GM23338 (cell line): ENCODE data around the gene ZNF784. TPM values are rescaled to one million over a fixed set of nuclear protein-coding genes. Genes with fewer than 3 reads are reported as not detected.
A peak's percentile ranks its signal among the peaks of the same experiment; 100 is the strongest.

Experiments used
- ATAC-seq: fragments of 200-7000 bp; cut with Tn5 transposase; 3 replicates; pipeline ENCODE4 v1.9.1; 2020
- DNase-seq: peaks from one replicate; pipeline ENCODE4 v3.0.0-alpha.2; 2015; ENCODE audit warnings: low spot score
- H2AFZ ChIP-seq: fragments of 200-600 bp; sonication (generic); 2 replicates; pipeline ENCODE4 v1.8.0; 2016; ENCODE audit warnings: antibody characterized with exemption, mild to moderate bottlenecking, moderate library complexity
- H3F3A ChIP-seq: fragments of 200-600 bp; sonication (generic); replicated peaks from 2 replicates; pipeline ENCODE4 v1.8.0; 2017; ENCODE audit warnings: antibody characterized with exemption, mixed run types, low read depth
- H3K27ac ChIP-seq: fragments of 200-600 bp; sonication (generic); 2 replicates; pipeline ENCODE4 v1.6.1; 2016; ENCODE audit warnings: low read depth
- H3K27me3 ChIP-seq: fragments of 200-600 bp; sonication (generic); 2 replicates; pipeline ENCODE4 v1.8.0; 2016; ENCODE audit warnings: mild to moderate bottlenecking, mixed run types, moderate library complexity; ENCODE audit not compliant: insufficient read depth
- H3K36me3 ChIP-seq: fragments of 200-600 bp; sonication (generic); 2 replicates; pipeline ENCODE4 v1.8.0; 2016; ENCODE audit warnings: mild to moderate bottlenecking; ENCODE audit not compliant: insufficient read depth
- H3K4me1 ChIP-seq: fragments of 200-600 bp; sonication (generic); 2 replicates; pipeline ENCODE4 v1.8.0; 2016; ENCODE audit warnings: mild to moderate bottlenecking, moderate library complexity; ENCODE audit not compliant: insufficient read depth
- H3K4me2 ChIP-seq: fragments of 200-600 bp; sonication (generic); 2 replicates; pipeline ENCODE4 v1.7.1; 2017; ENCODE audit warnings: mixed run types
- H3K4me3 ChIP-seq: fragments of 200-600 bp; sonication (generic); 2 replicates; pipeline ENCODE4 v1.6.1; 2016; ENCODE audit warnings: mixed run types
- H3K79me2 ChIP-seq: fragments of 200-600 bp; sonication (generic); replicated peaks from 2 replicates; pipeline ENCODE4 v1.8.0; 2017; ENCODE audit warnings: mild to moderate bottlenecking; ENCODE audit not compliant: insufficient read depth
- H3K9me2 ChIP-seq: fragments of 200-600 bp; sonication (generic); 2 replicates; pipeline ENCODE4 v1.8.0; 2017; ENCODE audit not compliant: insufficient read depth
- H4K20me1 ChIP-seq: fragments of 200-600 bp; sonication (generic); replicated peaks from 2 replicates; pipeline ENCODE4 v1.8.0; 2017; ENCODE audit warnings: mild to moderate bottlenecking; ENCODE audit not compliant: insufficient read depth
- H3K27ac Mint-ChIP-seq: 2 replicates; pipeline ENCODE4 v1.8.0; 2020; ENCODE audit warnings: inconsistent platforms, mild to moderate bottlenecking, moderate library complexity, mixed read lengths
- H3K27me3 Mint-ChIP-seq: 3 replicates; pipeline ENCODE4 v1.8.0; 2022; ENCODE audit warnings: low read depth, mild to moderate bottlenecking, moderate library complexity, mixed read lengths, inconsistent platforms; ENCODE audit not compliant: insufficient read depth, poor library complexity
- H3K36me3 Mint-ChIP-seq: 3 replicates; pipeline ENCODE4 v1.8.0; 2021; ENCODE audit warnings: low read depth, mild to moderate bottlenecking, inconsistent platforms, moderate library complexity, mixed read lengths
- H3K4me1 Mint-ChIP-seq: 3 replicates; pipeline ENCODE4 v1.8.0; 2020; ENCODE audit warnings: mild to moderate bottlenecking, inconsistent platforms, mixed read lengths
- H3K4me3 Mint-ChIP-seq: 3 replicates; pipeline ENCODE4 v1.8.0; 2021; ENCODE audit warnings: moderate library complexity, mild to moderate bottlenecking, inconsistent platforms, mixed read lengths
- H3K9me3 Mint-ChIP-seq: 3 replicates; pipeline ENCODE4 v1.8.0; 2020; ENCODE audit warnings: moderate library complexity, mild to moderate bottlenecking, inconsistent platforms, mixed read lengths
- CREB1 ChIP-seq: fragments of 250-450 bp; sonication (Bioruptor Pico); IDR thresholded peaks from 2 replicates; pipeline ENCODE4 v1.5.0; 2020; ENCODE audit warnings: low read depth, mild to moderate bottlenecking, moderate library complexity
- CTCF ChIP-seq, 2 experiments: fragments of 200-600 bp in 1 of 2; sonication (generic) in 1 of 2; conservative IDR thresholded peaks; 2 replicates each; pipeline versions ENCODE4 v1.5.1 to v1.6.1; 2016 to 2017; ENCODE audit warnings: antibody characterized with exemption in 2 of 2, low read depth in 2 of 2, mild to moderate bottlenecking in 2 of 2, moderate library complexity in 1 of 2
- ETS1 ChIP-seq: IDR thresholded peaks from 2 replicates; pipeline ENCODE4 v1.6.1; 2016; ENCODE audit warnings: antibody characterized with exemption
- NANOG ChIP-seq: IDR thresholded peaks from 2 replicates; pipeline ENCODE4 v1.6.1; 2016; ENCODE audit warnings: antibody characterized with exemption, borderline replicate concordance
- POLR2AphosphoS5 ChIP-seq: IDR thresholded peaks from 2 replicates; pipeline ENCODE4 v1.6.1; 2016; ENCODE audit warnings: antibody characterized with exemption, low read depth
- STAT1 ChIP-seq: IDR thresholded peaks from one replicate; pipeline ENCODE4 v1.6.1; 2016; ENCODE audit warnings: antibody characterized with exemption; ENCODE audit not compliant: unreplicated experiment
- ZNF114 ChIP-seq: fragments of 250-450 bp; sonication (Bioruptor Pico); IDR thresholded peaks from 2 replicates; pipeline ENCODE4 v1.5.0; 2020; ENCODE audit warnings: mild to moderate bottlenecking, moderate library complexity
- ZNF331 ChIP-seq: fragments of 250-450 bp; sonication (Bioruptor Pico); IDR thresholded peaks from 2 replicates; pipeline ENCODE4 v1.5.0; 2020; ENCODE audit warnings: low read depth, mild to moderate bottlenecking, moderate library complexity
- polyA plus RNA-seq: library from polyadenylated mRNA; unstranded; fragments of >200 nt; fragmentation: Nextera tagmentation; extraction: Ambion mirVana; gene quantifications from 2 replicates; pipeline ENCODE4 v1.2.1, GENCODE V29; 2016
- total RNA-seq: library from RNA; depleted of rRNA; stranded (reverse); fragments of >200 nt; shearing (Covaris generic); gene quantifications from 2 replicates; pipeline ENCODE4 v1.2.3, GENCODE V29; 2014

The ZNF784 gene
- total and polyA plus RNA-seq, 2 experiments from 2014 or later = 1.5 to 6.7 TPM

DNA sequence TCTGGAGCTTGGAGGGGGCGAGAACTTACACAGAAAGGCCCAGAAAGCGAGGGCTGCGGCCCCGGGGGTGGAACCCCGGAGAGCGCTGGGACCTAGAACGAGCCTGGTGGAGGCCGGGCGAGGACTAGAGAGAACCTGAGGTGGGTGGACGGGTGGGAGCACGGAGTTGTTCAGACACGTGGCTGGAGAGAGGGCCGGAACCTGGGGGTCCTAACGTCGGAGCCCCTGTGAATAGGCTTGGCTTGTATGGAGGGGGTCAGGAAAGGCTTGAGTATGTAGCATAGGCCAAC is 19.5 kb upstream of the ZNF784 start:
- Histone ChIP-seq H3K4me2 (peak overlapping the region; percentile 96), H3K4me1 (no peaks in the 10 kb centered on the region; the same call in 1 of the 2 replicates), H3F3A (peaks cover 35% of the 10 kb centered on the region), H3K9me2 (0 out of 2 replicates have a peak, but pooled peaks cover 3% of the 10 kb centered on the region), H3K36me3 (no peaks in the 10 kb centered on the region), H3K79me2 (peaks cover 37% of the 10 kb centered on the region), H4K20me1 (no peaks in the 10 kb centered on the region), H3K4me3 (peak overlapping the region; percentile 89), H3K27ac (no peak overlapping the region), H3K27me3 (no peaks in the 10 kb centered on the region), H2AFZ (no peak overlapping the region)
- ATAC-seq (no peak), DNase-seq (no peak)
- H3K4me3 Mint-ChIP-seq = peak overlapping the region; percentile 84
- peaks cover 25% of the 10 kb centered on the region for H3K4me1 Mint-ChIP-seq
- H3K36me3 Mint-ChIP-seq = peaks cover 44% of the 10 kb centered on the region
- H3K9me3 Mint-ChIP-seq = peaks cover 8% of the 10 kb centered on the region
- peak overlapping the region; percentile 97 for H3K27ac Mint-ChIP-seq
- peaks cover 41% of the 10 kb centered on the region for H3K27me3 Mint-ChIP-seq
- TF ChIP-seq CTCF (conservative IDR thresholded peaks at IDR 0.05; ENCODE audit: low read depth in 2 of 2) (no peak), ZNF114 (CRISPR knock-in tag) (no peak), STAT1 (no peak), ETS1 (no peak), ZNF331 (CRISPR knock-in tag) (no peak)

DNA sequence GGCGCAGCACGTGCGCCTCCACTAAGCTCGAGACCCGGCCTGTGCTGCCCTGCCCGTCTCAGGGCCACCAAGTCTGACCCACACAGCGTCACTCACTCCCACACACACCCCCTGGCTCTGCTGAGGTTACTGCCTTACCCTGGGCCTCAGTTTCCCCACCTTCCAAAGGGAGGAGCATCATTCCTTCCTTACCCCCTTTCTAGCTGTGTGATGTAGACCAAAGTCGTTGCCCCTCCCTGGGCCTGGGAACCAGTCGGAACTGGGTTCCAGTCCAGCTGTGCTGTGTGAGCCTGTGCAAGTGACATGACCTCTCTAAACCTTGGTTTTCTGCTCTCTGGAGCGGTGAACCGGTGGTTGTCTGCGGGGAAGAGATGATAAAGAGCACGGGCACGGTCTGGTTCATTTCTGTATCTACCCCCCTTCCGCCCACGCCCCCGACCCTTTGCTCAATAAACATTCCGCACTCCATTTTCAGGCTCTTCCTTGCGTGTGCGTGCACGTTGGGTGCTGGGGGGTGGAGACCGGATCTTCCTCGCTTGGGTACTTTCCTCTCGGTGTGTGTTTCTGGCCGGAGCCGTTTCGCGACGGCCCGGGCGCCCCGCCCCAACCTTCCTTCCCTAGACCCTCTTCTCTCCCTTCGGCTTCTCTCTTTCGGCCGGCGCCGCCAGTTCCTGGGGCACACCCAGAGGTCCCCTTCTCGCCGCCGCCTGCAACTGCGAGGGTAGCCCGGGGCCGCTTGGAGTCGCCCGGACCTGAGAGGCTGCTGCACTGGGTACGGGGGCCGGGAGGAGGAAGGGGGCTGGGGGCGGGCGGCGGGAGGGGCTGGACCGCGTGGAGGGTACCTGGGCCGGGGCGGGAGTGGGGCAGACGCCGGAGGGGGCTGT is 18.9 kb upstream of the ZNF784 start, which contains the start of gene ZNF581:
ZNF581 (plus strand) TSS at position 647 of the 884 bp plus-strand sequence. CDS start 923 bp downstream, outside the sequence.
- Mint-ChIP-seq H3K9me3 (peaks cover 8% of the 10 kb centered on the region), H3K4me3 (peak within 1 kb of the TSS; percentile 84), H3K27ac (peak within 1 kb of the TSS; percentile 97), H3K36me3 (peaks cover 47% of the 10 kb centered on the region), H3K4me1 (peaks cover 25% of the 10 kb centered on the region), H3K27me3 (peaks cover 39% of the 10 kb centered on the region)
- peak; percentile 77 for TF ChIP-seq CREB1 (CRISPR knock-in tag)
- TF ChIP-seq ETS1 = peak; percentile 46; the same call in 1 of the 2 replicates
- TF ChIP-seq POLR2AphosphoS5 = peak; percentile 59; the same call in 1 of the 2 replicates
- TF ChIP-seq NANOG = no peak
- no peaks in the 10 kb centered on the region for H3K27me3 ChIP-seq
- ATAC-seq (peak; percentile 20), DNase-seq (peak; percentile 85)
- H3K9me2 ChIP-seq = 0 out of 2 replicates have a peak, but pooled peaks cover 3% of the 10 kb centered on the region
- no peaks in the 10 kb centered on the region for H3K36me3 ChIP-seq
- H2AFZ ChIP-seq = peak within 1 kb of the TSS; percentile 80; the same call in 1 of the 2 replicates
- peak within 1 kb of the TSS; percentile 89 for H3K4me3 ChIP-seq
- 0 out of 2 replicates have a peak within 1 kb of the TSS, but pooled peaks have one; percentile 59 for H3K27ac ChIP-seq
- peaks cover 37% of the 10 kb centered on the region for H3K79me2 ChIP-seq
- H3K4me2 ChIP-seq = peak within 1 kb of the TSS; percentile 96
- no peaks in the 10 kb centered on the region for H4K20me1 ChIP-seq
- no peaks in the 10 kb centered on the region; the same call in 1 of the 2 replicates for H3K4me1 ChIP-seq
- peaks cover 35% of the 10 kb centered on the region for H3F3A ChIP-seq
